Endothelial cell (in vitro differentiated cells): Measurements from ENCODE around the gene ZFAND4. TPM values are rescaled to one million over a fixed set of nuclear protein-coding genes. Genes with fewer than 3 reads are reported as not detected.
A peak's percentile ranks its signal among the peaks of the same experiment; 100 is the strongest.

Source experiments
- DNase-seq: peaks from one replicate; pipeline ENCODE4 v3.0.0; 2021; ENCODE audit warnings: low spot score
- H3K27ac Mint-ChIP-seq: one replicate; pipeline ENCODE4 v1.8.0; 2021; ENCODE audit warnings: mixed read lengths, inconsistent platforms; ENCODE audit not compliant: unreplicated experiment
- H3K27me3 Mint-ChIP-seq: one replicate; pipeline ENCODE4 v1.8.0; 2021; ENCODE audit warnings: mild to moderate bottlenecking, moderate library complexity, mixed read lengths, inconsistent platforms; ENCODE audit not compliant: unreplicated experiment
- H3K36me3 Mint-ChIP-seq: one replicate; pipeline ENCODE4 v1.8.0; 2021; ENCODE audit warnings: mild to moderate bottlenecking, low read depth, mixed read lengths, inconsistent platforms; ENCODE audit not compliant: unreplicated experiment
- H3K4me1 Mint-ChIP-seq: one replicate; pipeline ENCODE4 v1.8.0; 2021; ENCODE audit warnings: mild to moderate bottlenecking, mixed read lengths, inconsistent platforms; ENCODE audit not compliant: unreplicated experiment
- H3K4me3 Mint-ChIP-seq: one replicate; pipeline ENCODE4 v1.8.0; 2021; ENCODE audit warnings: mild to moderate bottlenecking, mixed read lengths, inconsistent platforms; ENCODE audit not compliant: unreplicated experiment
- H3K9me3 Mint-ChIP-seq: one replicate; pipeline ENCODE4 v1.8.0; 2021; ENCODE audit warnings: mixed read lengths, inconsistent platforms; ENCODE audit not compliant: unreplicated experiment
- CTCF ChIP-seq: fragments of 200-600 bp; sonication (generic); IDR thresholded peaks from one replicate; pipeline ENCODE4 v1.5.0; 2021; ENCODE audit warnings: antibody characterized with exemption; ENCODE audit not compliant: unreplicated experiment
- total RNA-seq: library from RNA; stranded (reverse); fragmentation: NEBNext Ultra II Directional; extraction: Animal tissue kit (Norgen Biotek cat#: 25700); gene quantifications from one replicate; pipeline ENCODE4 v1.2.1, GENCODE V29; 2021; ENCODE audit not compliant: unreplicated experiment

Gene ZFAND4
- total RNA-seq, 1 donor from 2014 or later = 11.9 TPM

DNA sequence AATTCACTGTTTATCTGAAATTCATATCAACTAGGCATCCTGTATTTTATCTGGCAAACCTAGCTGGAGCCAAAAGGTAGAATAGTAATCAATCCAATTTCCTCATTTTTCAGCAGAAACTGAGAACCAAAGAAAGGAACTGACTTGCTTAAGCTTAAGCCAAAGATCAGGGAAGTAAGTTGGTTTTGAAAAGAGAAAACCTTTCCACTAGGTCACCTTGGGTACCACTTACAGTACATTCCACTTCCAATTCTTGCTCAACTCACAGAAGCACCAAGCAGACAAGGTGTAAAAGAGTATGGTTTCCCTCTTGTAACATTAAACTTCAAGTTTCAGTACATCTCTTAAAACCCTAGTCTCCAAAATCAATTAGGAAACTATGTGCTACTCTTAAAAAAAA, 79.6 kb downstream of the ZFAND4 start:
- DNase-seq = no peak
- TF ChIP-seq CTCF = no peak
- Mint-ChIP-seq H3K4me1 (peaks cover 10% of the 10 kb centered on the region), H3K9me3 (no peaks in the 10 kb centered on the region), H3K36me3 (peaks cover 12% of the 10 kb centered on the region), H3K4me3 (peak overlapping the region; percentile 97), H3K27ac (no peak overlapping the region), H3K27me3 (peaks cover 14% of the 10 kb centered on the region)

GRCh38 chr10:45592432-45592831, 80.1 kb downstream of the ZFAND4 start:
- DNase-seq = no peak
- Mint-ChIP-seq H3K9me3 (no peaks in the 10 kb centered on the region), H3K4me1 (peaks cover 10% of the 10 kb centered on the region), H3K27ac (no peak overlapping the region), H3K36me3 (peaks cover 12% of the 10 kb centered on the region), H3K4me3 (no peak overlapping the region), H3K27me3 (peaks cover 14% of the 10 kb centered on the region)
- TF ChIP-seq CTCF = no peak

DNA sequence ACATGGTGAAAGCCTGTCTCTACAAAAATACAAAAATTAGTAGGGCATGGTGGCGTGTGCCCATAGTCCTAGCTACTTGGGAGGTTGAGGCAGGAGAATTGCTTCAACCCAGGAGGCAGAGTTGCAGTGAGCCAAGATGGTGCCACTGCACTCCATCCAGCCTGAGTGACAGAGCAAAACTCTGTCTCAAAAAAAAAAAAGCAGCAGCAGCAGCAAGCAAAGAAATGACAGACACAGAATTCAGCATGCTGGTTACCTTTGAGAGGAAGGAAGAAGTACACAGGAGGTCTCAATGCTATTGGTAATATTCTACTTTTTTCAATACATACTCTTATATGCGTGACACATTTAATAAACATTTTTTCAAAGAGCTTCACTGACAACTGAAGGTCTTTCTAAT, 81.3 kb downstream of the ZFAND4 start:
- TF ChIP-seq CTCF = no peak
- no peak overlapping the region for H3K4me3 Mint-ChIP-seq
- peaks cover 12% of the 10 kb centered on the region for H3K36me3 Mint-ChIP-seq
- H3K9me3 Mint-ChIP-seq = no peaks in the 10 kb centered on the region
- peaks cover 10% of the 10 kb centered on the region for H3K4me1 Mint-ChIP-seq
- H3K27me3 Mint-ChIP-seq = peaks cover 14% of the 10 kb centered on the region
- no peak for DNase-seq
- no peak overlapping the region for H3K27ac Mint-ChIP-seq

DNA sequence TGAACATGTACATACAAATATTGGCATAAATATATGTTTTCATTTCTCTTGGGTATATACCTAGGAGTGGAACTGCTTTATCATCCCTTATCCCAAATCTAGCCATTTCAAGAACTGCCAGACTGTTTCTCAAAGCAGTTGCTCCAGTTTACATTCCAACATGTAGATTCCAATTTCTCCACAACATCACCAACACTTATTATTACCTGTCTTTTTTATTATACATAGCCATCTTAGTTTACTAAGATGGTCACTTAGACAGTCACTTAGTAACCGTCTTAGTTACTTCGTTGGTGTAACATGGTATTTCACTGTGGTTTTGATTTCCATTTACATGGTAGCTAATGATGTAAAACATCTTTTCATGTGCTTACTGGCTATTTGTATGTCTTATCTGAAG, 82.7 kb downstream of the ZFAND4 start:
- Mint-ChIP-seq H3K4me1 (peaks cover 8% of the 10 kb centered on the region), H3K4me3 (no peak overlapping the region), H3K9me3 (no peaks in the 10 kb centered on the region), H3K27me3 (peaks cover 5% of the 10 kb centered on the region), H3K27ac (no peak overlapping the region), H3K36me3 (peaks cover 9% of the 10 kb centered on the region)
- no peak for TF ChIP-seq CTCF
- no peak for DNase-seq

- H3K9me3 Mint-ChIP-seq = no peaks in the 10 kb centered on the region
- TF ChIP-seq CTCF = no peak
- no peak overlapping the region for H3K27ac Mint-ChIP-seq
- peaks cover 6% of the 10 kb centered on the region for H3K4me1 Mint-ChIP-seq
- peaks cover 4% of the 10 kb centered on the region for H3K27me3 Mint-ChIP-seq
- H3K4me3 Mint-ChIP-seq = no peak overlapping the region
- H3K36me3 Mint-ChIP-seq = peaks cover 12% of the 10 kb centered on the region
- no peak for DNase-seq
Observed at GRCh38 chr10:45589009-45589408, 83.6 kb downstream of the ZFAND4 start.
